ENCODE measurements around the gene MTMR2. TPM values are rescaled to one million over a fixed set of nuclear protein-coding genes. Genes with fewer than 3 reads are reported as not detected.

Gene MTMR2
- total RNA-seq, 1 donor from 2014 or later, result 18.8 TPM

DNA sequence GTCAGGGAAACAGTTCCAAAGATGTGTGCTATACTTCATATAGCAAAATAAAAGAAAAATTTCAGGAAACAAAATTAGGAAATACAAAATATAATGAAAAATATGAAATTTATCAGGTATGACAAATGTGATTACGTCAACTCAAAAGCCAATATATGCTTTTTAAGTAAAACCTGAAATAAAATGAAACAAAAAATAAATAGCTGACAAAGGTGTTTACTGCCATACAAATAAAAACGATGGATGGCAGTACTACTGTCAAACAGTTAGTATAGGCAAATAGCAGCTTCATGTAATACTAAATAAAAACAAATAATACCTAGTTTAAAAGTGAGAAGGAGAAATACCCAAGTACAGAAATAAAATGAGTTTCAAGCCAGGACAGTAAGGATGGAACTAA is 119.9 kb downstream of the MTMR2 start:
- Histone ChIP-seq H3K4me1 (ENCODE audit: control insufficient read depth in 3 of 3, insufficient read depth in 3 of 3, low read length in 3 of 3) (no peaks in the 10 kb centered on the region), H3K27ac (ENCODE audit: low read depth, low read length) (no peak overlapping the region), H3K9me3 (ENCODE audit: control insufficient read depth in 3 of 3, low read length in 3 of 3) (no peaks in the 10 kb centered on the region), H3K4me3 (ENCODE audit: low read length in 3 of 3) (no peak overlapping the region), H3K27me3 (ENCODE audit: control insufficient read depth in 3 of 3, insufficient read depth in 3 of 3, low read length in 3 of 3) (no peaks in the 10 kb centered on the region), H3K9ac (ENCODE audit: low read depth in 1 of 3, low read length in 3 of 3) (no peak overlapping the region), H3K36me3 (ENCODE audit: control insufficient read depth in 3 of 3, insufficient read depth in 3 of 3, low read length in 3 of 3) (peaks cover 0 to 13% (median 6%) of the 10 kb centered on the region in 3 donors)

GRCh38 chr11:95802806-95803205 is 121.1 kb downstream of the MTMR2 start:
- Histone ChIP-seq H3K36me3 (ENCODE audit: control insufficient read depth in 3 of 3, insufficient read depth in 3 of 3, low read length in 3 of 3) (peaks cover 0 to 13% (median 6%) of the 10 kb centered on the region in 3 donors), H3K9ac (ENCODE audit: low read depth in 1 of 3, low read length in 3 of 3) (no peak overlapping the region)

DNA sequence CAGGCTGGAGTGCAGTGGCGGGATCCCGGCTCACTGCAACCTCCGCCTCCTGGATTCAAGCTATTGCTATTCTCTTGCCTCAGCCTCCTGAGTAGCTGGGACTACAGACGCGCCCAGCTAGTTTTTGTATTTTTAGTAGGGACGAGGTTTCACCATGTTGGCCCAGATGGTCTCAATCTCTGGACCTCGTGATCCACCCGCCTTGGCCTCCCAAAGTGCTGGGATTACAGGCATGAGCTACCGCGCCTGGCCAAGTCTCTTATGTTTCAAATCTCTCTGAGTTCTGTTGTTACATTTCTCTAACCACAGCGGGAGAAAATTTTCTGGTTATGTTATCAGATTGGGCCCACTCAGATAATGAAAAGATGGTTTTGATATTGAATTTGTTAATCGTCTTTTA is 123.5 kb downstream of the MTMR2 start:
- H3K9me3 ChIP-seq (ENCODE audit: control insufficient read depth in 3 of 3, low read length in 3 of 3), result no peaks in the 10 kb centered on the region
- no peaks in the 10 kb centered on the region for H3K27me3 ChIP-seq (ENCODE audit: control insufficient read depth in 3 of 3, insufficient read depth in 3 of 3, low read length in 3 of 3)
- no peak overlapping the region for H3K9ac ChIP-seq (ENCODE audit: low read depth in 1 of 3, low read length in 3 of 3)
- no peak overlapping the region for H3K27ac ChIP-seq (ENCODE audit: low read depth, low read length)
- H3K36me3 ChIP-seq (ENCODE audit: control insufficient read depth in 3 of 3, insufficient read depth in 3 of 3, low read length in 3 of 3), result peaks cover 0 to 8% (median 6%) of the 10 kb centered on the region in 3 donors
- H3K4me3 ChIP-seq (ENCODE audit: low read length in 3 of 3), result no peak overlapping the region
- no peaks in the 10 kb centered on the region for H3K4me1 ChIP-seq (ENCODE audit: control insufficient read depth in 3 of 3, insufficient read depth in 3 of 3, low read length in 3 of 3)

More at GRCh38 chr11:95802806-95803205, 121.1 kb downstream of the MTMR2 start:
- Histone ChIP-seq H3K9me3 (ENCODE audit: control insufficient read depth in 3 of 3, low read length in 3 of 3) (no peaks in the 10 kb centered on the region), H3K4me1 (ENCODE audit: control insufficient read depth in 3 of 3, insufficient read depth in 3 of 3, low read length in 3 of 3) (no peaks in the 10 kb centered on the region), H3K27me3 (ENCODE audit: control insufficient read depth in 3 of 3, insufficient read depth in 3 of 3, low read length in 3 of 3) (no peaks in the 10 kb centered on the region), H3K4me3 (ENCODE audit: low read length in 3 of 3) (no peak overlapping the region), H3K27ac (ENCODE audit: low read depth, low read length) (no peak overlapping the region)

DNA sequence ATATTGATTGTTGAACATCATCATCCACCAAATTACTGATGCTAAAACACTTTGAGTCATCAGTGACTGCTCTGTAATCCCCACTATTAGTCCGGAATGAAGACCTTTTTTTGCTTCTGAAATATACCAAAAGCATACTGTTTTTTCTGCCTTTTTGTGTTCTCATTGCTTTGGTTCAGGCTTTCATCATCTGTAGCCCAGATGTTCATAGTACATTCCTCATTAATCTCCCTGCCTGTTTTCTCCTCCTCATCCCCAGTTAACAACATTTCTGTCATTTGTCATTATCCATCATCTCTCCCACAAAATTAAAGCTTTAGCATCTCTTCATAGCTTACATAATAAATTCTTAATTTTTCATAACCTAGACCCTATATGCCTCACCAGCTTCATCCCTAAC is 124.4 kb downstream of the MTMR2 start:
- Histone ChIP-seq H3K27ac (ENCODE audit: low read depth, low read length) (no peak overlapping the region), H3K9me3 (ENCODE audit: control insufficient read depth in 3 of 3, low read length in 3 of 3) (no peaks in the 10 kb centered on the region), H3K4me3 (ENCODE audit: low read length in 3 of 3) (no peak overlapping the region), H3K4me1 (ENCODE audit: control insufficient read depth in 3 of 3, insufficient read depth in 3 of 3, low read length in 3 of 3) (no peaks in the 10 kb centered on the region), H3K36me3 (ENCODE audit: control insufficient read depth in 3 of 3, insufficient read depth in 3 of 3, low read length in 3 of 3) (peaks cover 0 to 8% (median 6%) of the 10 kb centered on the region in 3 donors), H3K9ac (ENCODE audit: low read depth in 1 of 3, low read length in 3 of 3) (no peak overlapping the region), H3K27me3 (ENCODE audit: control insufficient read depth in 3 of 3, insufficient read depth in 3 of 3, low read length in 3 of 3) (no peaks in the 10 kb centered on the region)

DNA sequence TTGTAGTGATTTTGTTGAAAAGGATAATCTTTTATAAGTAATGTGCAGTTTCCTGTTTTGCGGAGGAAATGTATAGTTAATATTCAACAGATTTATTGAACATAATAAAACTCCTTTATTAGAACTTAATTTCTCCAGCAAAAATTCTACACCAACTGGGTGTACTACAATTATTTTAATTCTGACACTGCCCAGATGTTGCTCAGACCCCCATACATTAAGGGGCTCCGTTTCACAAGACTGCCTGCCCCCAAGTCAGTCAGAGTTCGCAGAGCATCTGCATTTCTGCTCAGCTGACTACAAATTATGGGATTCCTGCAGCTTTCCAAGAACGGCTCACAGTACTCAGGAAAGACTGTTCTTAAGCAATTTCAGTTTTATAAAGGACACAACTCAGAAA is 127.4 kb downstream of the MTMR2 start:
- H3K27me3 ChIP-seq (ENCODE audit: control insufficient read depth in 3 of 3, insufficient read depth in 3 of 3, low read length in 3 of 3), result no peaks in the 10 kb centered on the region
- H3K9me3 ChIP-seq (ENCODE audit: control insufficient read depth in 3 of 3, low read length in 3 of 3), result no peaks in the 10 kb centered on the region
- peaks cover 0 to 6% (median 5%) of the 10 kb centered on the region in 3 donors for H3K36me3 ChIP-seq (ENCODE audit: control insufficient read depth in 3 of 3, insufficient read depth in 3 of 3, low read length in 3 of 3)
- H3K4me3 ChIP-seq (ENCODE audit: low read length in 3 of 3), result no peak overlapping the region
- no peak overlapping the region for H3K9ac ChIP-seq (ENCODE audit: low read depth in 1 of 3, low read length in 3 of 3)
- H3K27ac ChIP-seq (ENCODE audit: low read depth, low read length), result no peak overlapping the region
- peaks cover under 1 to 5% (median 3%) of the 10 kb centered on the region in 3 donors for H3K4me1 ChIP-seq (ENCODE audit: control insufficient read depth in 3 of 3, insufficient read depth in 3 of 3, low read length in 3 of 3)

GRCh38 chr11:95795627-95796295 is 128.1 kb downstream of the MTMR2 start:
- H3K4me3 ChIP-seq (ENCODE audit: low read length in 3 of 3), result no peak overlapping the region
- peaks cover 6 to 11% (median 9%) of the 10 kb centered on the region in 3 donors for H3K4me1 ChIP-seq (ENCODE audit: control insufficient read depth in 3 of 3, insufficient read depth in 3 of 3, low read length in 3 of 3)
- no peak overlapping the region for H3K9ac ChIP-seq (ENCODE audit: low read depth in 1 of 3, low read length in 3 of 3)
- H3K9me3 ChIP-seq (ENCODE audit: control insufficient read depth in 3 of 3, low read length in 3 of 3), result no peaks in the 10 kb centered on the region
- H3K27ac ChIP-seq (ENCODE audit: low read depth, low read length), result no peak overlapping the region
- no peaks in the 10 kb centered on the region for H3K27me3 ChIP-seq (ENCODE audit: control insufficient read depth in 3 of 3, insufficient read depth in 3 of 3, low read length in 3 of 3)
- peaks cover 0 to 6% (median 5%) of the 10 kb centered on the region in 3 donors for H3K36me3 ChIP-seq (ENCODE audit: control insufficient read depth in 3 of 3, insufficient read depth in 3 of 3, low read length in 3 of 3)

DNA sequence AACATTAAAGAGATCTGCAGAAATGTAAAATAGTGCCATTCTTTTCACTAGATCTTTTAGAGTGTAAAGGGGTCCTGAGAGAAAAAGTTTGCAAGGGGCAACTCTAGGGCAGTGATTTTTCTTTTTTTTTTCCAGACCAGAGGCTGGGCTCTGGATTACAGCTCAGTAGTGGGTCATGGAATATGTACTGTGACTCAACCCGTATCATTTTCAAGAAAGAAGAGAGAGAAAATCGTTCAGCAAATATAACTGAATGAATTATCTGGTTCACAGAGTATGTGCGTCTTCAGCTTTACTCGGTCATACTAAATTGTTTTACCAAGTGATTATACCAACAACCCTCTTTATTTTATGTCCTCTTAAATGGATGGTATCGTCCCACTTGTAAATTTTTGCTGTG is 129.8 kb downstream of the MTMR2 start:
- Histone ChIP-seq H3K27me3 (ENCODE audit: control insufficient read depth in 3 of 3, insufficient read depth in 3 of 3, low read length in 3 of 3) (no peaks in the 10 kb centered on the region), H3K4me1 (ENCODE audit: control insufficient read depth in 3 of 3, insufficient read depth in 3 of 3, low read length in 3 of 3) (peaks cover 6 to 11% (median 9%) of the 10 kb centered on the region in 3 donors), H3K4me3 (ENCODE audit: low read length in 3 of 3) (no peak overlapping the region), H3K9me3 (ENCODE audit: control insufficient read depth in 3 of 3, low read length in 3 of 3) (no peaks in the 10 kb centered on the region), H3K9ac (ENCODE audit: low read depth in 1 of 3, low read length in 3 of 3) (no peak overlapping the region), H3K36me3 (ENCODE audit: control insufficient read depth in 3 of 3, insufficient read depth in 3 of 3, low read length in 3 of 3) (no peaks in the 10 kb centered on the region), H3K27ac (ENCODE audit: low read depth, low read length) (no peak overlapping the region)

DNA sequence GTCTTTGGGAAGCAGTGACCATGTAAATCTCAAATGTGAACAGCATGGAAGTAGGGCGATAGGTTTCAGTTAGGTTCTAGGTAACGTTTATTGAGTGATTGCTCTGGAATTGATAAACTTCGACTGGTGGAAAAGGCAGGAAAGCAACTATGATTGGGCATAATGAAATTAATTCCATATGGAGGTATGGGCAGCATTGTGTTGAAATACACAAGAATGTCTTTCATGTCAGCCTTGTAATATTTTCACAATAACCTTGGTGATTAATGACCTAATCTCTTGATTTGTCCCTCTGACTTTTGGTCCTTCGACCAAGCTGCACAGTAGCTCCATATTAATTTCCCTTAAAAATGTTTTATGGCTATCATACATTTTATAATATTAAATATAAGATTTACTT is 130.8 kb downstream of the MTMR2 start:
- no peaks in the 10 kb centered on the region for H3K9me3 ChIP-seq (ENCODE audit: control insufficient read depth in 3 of 3, low read length in 3 of 3)
- peaks cover 13 to 20% (median 16%) of the 10 kb centered on the region in 3 donors for H3K4me1 ChIP-seq (ENCODE audit: control insufficient read depth in 3 of 3, insufficient read depth in 3 of 3, low read length in 3 of 3)
- H3K27me3 ChIP-seq (ENCODE audit: control insufficient read depth in 3 of 3, insufficient read depth in 3 of 3, low read length in 3 of 3), result no peaks in the 10 kb centered on the region
- no peak overlapping the region for H3K4me3 ChIP-seq (ENCODE audit: low read length in 3 of 3)
- H3K27ac ChIP-seq (ENCODE audit: low read depth, low read length), result no peak overlapping the region
- H3K36me3 ChIP-seq (ENCODE audit: control insufficient read depth in 3 of 3, insufficient read depth in 3 of 3, low read length in 3 of 3), result no peaks in the 10 kb centered on the region
- no peak overlapping the region for H3K9ac ChIP-seq (ENCODE audit: low read depth in 1 of 3, low read length in 3 of 3)

GRCh38 chr11:95792700-95793099 is 131.2 kb downstream of the MTMR2 start:
- H3K27ac ChIP-seq (ENCODE audit: low read depth, low read length), result no peak overlapping the region
- H3K4me1 ChIP-seq (ENCODE audit: control insufficient read depth in 3 of 3, insufficient read depth in 3 of 3, low read length in 3 of 3), result peaks cover 15 to 20% (median 16%) of the 10 kb centered on the region in 3 donors

GRCh38 chr11:95792200-95792599 is 131.7 kb downstream of the MTMR2 start:
- no peak overlapping the region for H3K4me3 ChIP-seq (ENCODE audit: low read length in 3 of 3)
- H3K9me3 ChIP-seq (ENCODE audit: control insufficient read depth in 3 of 3, low read length in 3 of 3), result no peaks in the 10 kb centered on the region
- H3K36me3 ChIP-seq (ENCODE audit: control insufficient read depth in 3 of 3, insufficient read depth in 3 of 3, low read length in 3 of 3), result peaks cover 0 to 2% (median 0%) of the 10 kb centered on the region in 3 donors
- H3K4me1 ChIP-seq (ENCODE audit: control insufficient read depth in 3 of 3, insufficient read depth in 3 of 3, low read length in 3 of 3), result peaks cover 15 to 20% (median 16%) of the 10 kb centered on the region in 3 donors
- H3K27me3 ChIP-seq (ENCODE audit: control insufficient read depth in 3 of 3, insufficient read depth in 3 of 3, low read length in 3 of 3), result no peaks in the 10 kb centered on the region
- H3K27ac ChIP-seq (ENCODE audit: low read depth, low read length), result no peak overlapping the region
- no peak overlapping the region for H3K9ac ChIP-seq (ENCODE audit: low read depth in 1 of 3, low read length in 3 of 3)

More at GRCh38 chr11:95792700-95793099, 131.2 kb downstream of the MTMR2 start:
- peaks cover 0 to 2% (median 0%) of the 10 kb centered on the region in 3 donors for H3K36me3 ChIP-seq (ENCODE audit: control insufficient read depth in 3 of 3, insufficient read depth in 3 of 3, low read length in 3 of 3)
- no peaks in the 10 kb centered on the region for H3K27me3 ChIP-seq (ENCODE audit: control insufficient read depth in 3 of 3, insufficient read depth in 3 of 3, low read length in 3 of 3)
- no peak overlapping the region for H3K9ac ChIP-seq (ENCODE audit: low read depth in 1 of 3, low read length in 3 of 3)
- H3K4me3 ChIP-seq (ENCODE audit: low read length in 3 of 3), result no peak overlapping the region
- H3K9me3 ChIP-seq (ENCODE audit: control insufficient read depth in 3 of 3, low read length in 3 of 3), result no peaks in the 10 kb centered on the region
